ENCODE data around the gene APOM. TPM values are rescaled to one million over a fixed set of nuclear protein-coding genes. Genes with fewer than 3 reads are reported as not detected.

APOM gene
- total RNA-seq = 2.4 TPM
- long read RNA-seq = 0 reads

GRCh38 chr6:31655349-31656237 is at the start of gene APOM:
Gene APOM (plus strand): TSS chr6:31655894. CDS start chr6:31655967, 73 bp downstream.
- peaks cover 60% of the 10 kb centered on the region for H3K4me1 ChIP-seq
- DNase-seq = no peak
- intact Hi-C loops (cut with micrococcal nuclease) = no loop called here
- H3K4me3 ChIP-seq = no peak within 1 kb of the TSS
- no peaks in the 10 kb centered on the region for H3K27me3 ChIP-seq (ENCODE audit: low read depth)
- no peak for TF ChIP-seq CTCF (IDR thresholded peaks at IDR 0.05; ENCODE audit: borderline replicate concordance)
- H3K27ac ChIP-seq (replicated peaks) = no peak within 1 kb of the TSS
- H3K36me3 ChIP-seq = peaks cover 27% of the 10 kb centered on the region
- no peaks in the 10 kb centered on the region for H3K9me3 ChIP-seq (replicated peaks)

- intact Hi-C loops (cut with micrococcal nuclease) = no loop called here
- H3K9me3 ChIP-seq (replicated peaks) = no peaks in the 10 kb centered on the region
Measured at GRCh38 chr6:31607317-31607716, 48.4 kb upstream of the APOM start.

GRCh38 chr6:31609519-31610406 is 45.9 kb upstream of the APOM start:
- Histone ChIP-seq H3K27ac (replicated peaks) (no peak overlapping the region), H3K9me3 (replicated peaks) (no peaks in the 10 kb centered on the region), H3K27me3 (ENCODE audit: low read depth) (no peaks in the 10 kb centered on the region), H3K4me1 (no peaks in the 10 kb centered on the region), H3K4me3 (no peak overlapping the region), H3K36me3 (no peaks in the 10 kb centered on the region)
- intact Hi-C loops (cut with micrococcal nuclease) = no loop called here
- no peak for TF ChIP-seq CTCF (IDR thresholded peaks at IDR 0.05; ENCODE audit: borderline replicate concordance)
- no peak for DNase-seq

More at GRCh38 chr6:31607317-31607716, 48.4 kb upstream of the APOM start:
- no peak for TF ChIP-seq CTCF (IDR thresholded peaks at IDR 0.05; ENCODE audit: borderline replicate concordance)
- Histone ChIP-seq H3K27ac (replicated peaks) (no peak overlapping the region), H3K4me1 (no peaks in the 10 kb centered on the region), H3K4me3 (no peak overlapping the region), H3K36me3 (no peaks in the 10 kb centered on the region), H3K27me3 (ENCODE audit: low read depth) (no peaks in the 10 kb centered on the region)
- no peak for DNase-seq

GRCh38 chr6:31610968-31611367 is 44.7 kb upstream of the APOM start:
- no peak for DNase-seq
- no peak for TF ChIP-seq CTCF (IDR thresholded peaks at IDR 0.05; ENCODE audit: borderline replicate concordance)
- intact Hi-C loops (cut with micrococcal nuclease) = no loop called here

GRCh38 chr6:31614075-31614619 is 41.5 kb upstream of the APOM start:
- H3K4me3 ChIP-seq = no peak overlapping the region
- intact Hi-C loops (cut with micrococcal nuclease) = no loop called here

More at GRCh38 chr6:31610968-31611367, 44.7 kb upstream of the APOM start:
- Histone ChIP-seq H3K27ac (replicated peaks) (no peak overlapping the region), H3K27me3 (ENCODE audit: low read depth) (no peaks in the 10 kb centered on the region), H3K9me3 (replicated peaks) (no peaks in the 10 kb centered on the region), H3K4me1 (no peaks in the 10 kb centered on the region), H3K4me3 (no peak overlapping the region), H3K36me3 (no peaks in the 10 kb centered on the region)

More at GRCh38 chr6:31614075-31614619, 41.5 kb upstream of the APOM start:
- DNase-seq = no peak
- Histone ChIP-seq H3K27ac (replicated peaks) (peak overlapping the region; percentile 42), H3K27me3 (ENCODE audit: low read depth) (no peaks in the 10 kb centered on the region), H3K4me1 (peaks cover under 1% of the 10 kb centered on the region), H3K9me3 (replicated peaks) (no peaks in the 10 kb centered on the region), H3K36me3 (no peaks in the 10 kb centered on the region)
- no peak for TF ChIP-seq CTCF (IDR thresholded peaks at IDR 0.05; ENCODE audit: borderline replicate concordance)

Measured in left ventricle myocardium inferior (tissue), 1 donor.